Measurements from ENCODE around the gene CDH15.
"Not testable (repeated sequence)": the region's sequence is repeated elsewhere in the genome, so short reads cannot be mapped to it uniquely, and the experiment has no call there.

The CDH15 gene

DNA sequence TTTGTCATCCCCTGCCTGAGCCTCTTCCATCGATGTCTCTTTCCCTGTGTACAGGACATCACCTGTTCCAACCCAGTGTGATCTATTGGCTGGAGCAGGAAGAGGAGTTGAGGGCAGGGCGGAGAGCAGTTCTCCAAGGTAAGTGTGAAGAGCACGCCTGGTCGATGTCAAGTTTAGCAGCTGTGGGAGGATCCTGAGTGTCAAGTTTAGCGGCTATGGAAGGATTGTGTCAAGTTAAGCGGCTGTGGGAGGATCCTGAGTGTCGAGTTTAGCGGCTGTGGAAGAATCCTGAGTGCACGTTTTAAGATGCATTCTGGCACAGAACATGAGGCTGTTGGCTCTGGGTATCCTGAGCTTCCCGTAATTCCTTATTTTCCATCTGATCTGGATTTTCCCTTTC lies 53.1 kb downstream of the CDH15 start:
- DNase-seq (ENCODE audit: low read depth in 2 of 2, low spot score in 1 of 2) = no peak

DNA sequence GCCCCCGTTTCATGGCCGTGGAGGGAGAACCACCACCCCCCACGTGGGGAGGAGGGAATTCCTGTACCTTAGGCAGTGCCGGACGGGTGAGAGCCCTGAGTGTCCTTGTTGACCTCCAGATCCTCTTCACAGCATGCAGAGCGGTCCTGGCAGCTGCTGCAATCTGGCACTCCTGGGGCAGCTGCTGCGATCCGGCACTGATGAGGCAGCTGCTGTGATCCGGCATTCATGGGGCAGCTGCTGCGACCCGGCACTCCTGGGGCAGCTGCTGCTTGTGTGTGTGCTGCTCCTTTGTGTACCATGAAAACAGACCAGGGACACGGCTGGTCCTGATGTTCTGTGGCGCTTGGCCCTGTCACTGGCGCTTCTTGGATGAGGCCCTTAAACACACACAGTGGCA lies 58.7 kb downstream of the CDH15 start:
- DNase-seq (ENCODE audit: low read depth in 2 of 2, low spot score in 1 of 2) = no peak

DNA sequence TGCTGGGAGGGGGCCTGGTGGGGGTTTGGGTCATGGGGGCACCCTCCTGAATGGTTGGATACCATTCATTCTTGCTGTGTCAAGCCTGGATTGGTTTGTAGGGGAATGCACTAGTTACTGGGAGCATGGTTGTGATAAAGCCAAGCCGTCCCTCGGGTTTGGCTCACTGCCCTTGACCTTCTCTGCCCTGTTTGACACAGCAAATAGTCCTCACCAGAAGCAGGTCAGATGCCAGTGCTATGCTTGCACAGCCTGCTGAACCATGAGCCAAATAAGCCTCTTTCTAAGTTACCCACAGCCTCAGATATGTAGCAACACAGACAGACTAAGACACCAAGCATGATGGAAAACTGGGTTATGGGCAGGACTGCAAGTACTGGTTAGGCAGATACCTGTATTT lies 60.6 kb downstream of the CDH15 start:
- no peak for DNase-seq (ENCODE audit: low read depth in 2 of 2, low spot score in 1 of 2)

DNA sequence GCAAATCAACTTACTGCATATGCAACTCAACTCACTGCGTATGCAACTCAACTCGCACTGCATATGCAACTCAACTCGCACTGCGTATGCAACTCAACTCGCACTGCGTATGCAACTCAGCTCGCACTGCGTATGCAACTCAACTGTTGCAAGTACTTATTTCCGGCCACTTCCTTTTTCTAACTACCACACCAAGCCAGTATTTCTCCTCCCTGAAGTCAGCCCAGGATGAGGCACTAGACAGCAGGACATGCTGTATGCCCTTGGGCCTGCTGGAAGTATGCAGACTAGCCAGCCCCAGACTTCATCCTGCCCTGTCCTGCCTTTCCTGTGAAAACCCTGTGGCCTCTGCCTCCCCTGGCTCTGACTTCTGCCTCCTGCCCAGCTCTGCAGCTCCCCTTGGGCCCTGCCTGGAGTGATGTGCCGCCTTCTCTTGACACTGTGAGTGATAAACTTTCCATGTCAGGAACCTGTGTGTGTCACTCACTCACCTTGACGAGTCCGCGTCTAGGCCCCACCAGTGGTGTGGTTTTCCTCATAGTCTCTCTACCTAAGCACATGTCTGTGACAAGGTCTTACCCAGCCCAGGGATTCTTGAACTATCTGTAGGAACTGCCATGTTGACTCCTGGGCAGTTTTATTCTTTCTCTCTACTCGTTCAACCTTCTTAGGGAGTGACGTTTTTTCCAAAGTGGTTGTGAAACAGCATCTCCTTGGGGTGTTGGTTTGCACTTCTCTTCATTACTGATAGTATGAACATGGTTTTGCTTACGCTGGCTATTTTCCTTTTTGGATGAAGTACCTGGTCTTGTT lies 62.3 kb downstream of the CDH15 start:
- DNase-seq (ENCODE audit: low read depth in 2 of 2, low spot score in 1 of 2) = no peak

DNA sequence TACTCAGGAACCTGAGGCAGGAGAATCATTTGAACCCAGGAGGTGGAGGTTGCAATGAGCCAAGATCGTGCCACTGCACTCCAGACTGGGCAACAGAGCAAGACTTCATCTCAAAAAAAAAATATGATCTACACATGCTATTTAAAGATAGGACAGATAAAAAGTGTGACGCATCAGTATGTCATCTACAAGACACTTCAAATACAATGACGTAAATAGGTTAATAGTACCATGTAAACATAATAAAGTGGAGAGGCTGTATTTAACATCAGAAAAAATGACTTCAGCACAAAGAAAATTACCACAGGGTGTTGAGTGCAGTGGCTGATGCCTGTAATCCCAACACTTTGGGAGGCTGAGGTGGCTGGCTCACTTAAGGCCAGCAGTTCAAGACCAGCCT lies 66.2 kb downstream of the CDH15 start:
- DNase-seq (ENCODE audit: low read depth in 2 of 2, low spot score in 1 of 2) = no peak

DNA sequence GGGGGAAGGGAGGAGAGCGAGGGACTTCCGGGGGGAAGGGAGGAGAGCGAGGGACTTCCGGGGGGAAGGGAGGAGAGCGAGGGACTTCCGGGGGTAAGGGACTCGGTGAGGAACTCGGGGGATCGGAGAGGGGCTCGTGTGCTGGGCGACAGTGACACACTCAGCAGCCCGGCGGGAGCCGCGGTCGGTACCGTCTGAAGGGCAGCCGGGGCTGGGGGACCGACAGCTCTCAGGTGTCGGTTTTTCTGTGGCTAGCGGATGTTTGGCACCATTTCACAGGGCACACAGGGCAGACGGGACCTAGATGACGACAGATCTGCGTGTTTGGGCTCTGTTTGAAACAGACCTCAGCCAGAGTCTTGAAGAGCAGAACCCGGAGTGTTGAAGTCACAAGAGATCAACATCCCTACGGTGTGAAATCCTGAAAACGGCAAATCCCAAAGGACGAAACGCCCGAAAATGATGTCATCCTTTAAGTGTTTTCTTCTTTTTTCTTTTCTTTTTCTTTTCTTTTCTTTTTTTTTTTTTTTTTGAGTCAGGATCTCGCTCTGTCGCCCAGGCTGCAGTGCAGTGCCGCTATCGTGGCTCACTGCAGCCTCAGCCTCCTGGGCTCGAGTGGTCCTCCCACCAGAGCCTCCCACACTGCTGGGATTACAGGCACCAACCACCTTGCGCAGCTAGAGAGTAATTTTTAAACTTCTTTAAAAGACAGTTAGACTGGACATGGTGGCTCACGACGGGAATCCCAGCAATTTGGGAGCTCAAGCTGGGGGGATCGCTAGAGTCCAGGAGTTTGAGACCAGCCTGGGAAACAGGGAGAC lies 69.8 kb downstream of the CDH15 start:
- peak; percentile 50 to 66 for DNase-seq (ENCODE audit: low read depth in 2 of 2, low spot score in 1 of 2)

DNA sequence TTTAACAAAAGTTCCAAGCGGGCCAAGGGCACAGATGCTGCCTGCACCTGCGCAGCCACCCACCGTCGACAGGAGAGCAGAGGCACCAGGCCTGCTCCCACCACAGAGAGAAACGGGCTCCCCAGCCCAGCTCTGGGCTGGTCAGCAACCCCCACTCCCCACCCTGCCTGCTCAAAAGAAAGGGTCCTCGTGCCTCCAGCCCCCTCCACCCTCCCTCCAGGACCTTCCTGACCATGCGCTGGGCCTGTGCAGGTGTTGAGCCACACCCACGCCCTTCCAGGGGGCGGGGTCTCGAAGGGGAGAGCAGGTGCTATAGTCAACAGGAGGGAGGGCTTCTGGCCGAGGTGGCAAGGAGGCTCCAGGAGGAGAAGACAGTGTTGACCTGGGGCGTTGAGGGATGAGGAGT lies 71.2 kb downstream of the CDH15 start:
- no peak for DNase-seq (ENCODE audit: low read depth in 2 of 2, low spot score in 1 of 2)

DNA sequence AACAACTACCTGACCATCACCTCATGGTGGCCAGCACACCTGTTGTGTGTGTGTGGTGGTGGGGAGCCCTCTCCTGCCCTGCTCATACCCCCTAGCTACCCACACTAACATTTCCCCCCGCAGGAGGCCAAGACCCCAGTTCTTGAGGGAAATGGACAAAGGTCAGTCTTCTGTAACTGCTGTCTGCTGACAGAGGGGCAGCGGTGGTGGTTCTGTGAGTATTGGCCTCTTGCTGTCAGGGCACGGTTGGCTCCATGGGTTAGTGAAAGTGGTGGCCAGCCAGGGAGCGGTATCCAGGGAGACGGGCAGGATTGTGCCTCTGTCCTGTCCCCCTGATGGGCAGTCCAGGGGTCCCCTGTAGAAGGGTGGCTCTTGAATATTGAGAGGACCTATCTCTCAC lies 72.1 kb downstream of the CDH15 start:
- DNase-seq (ENCODE audit: low read depth in 2 of 2, low spot score in 1 of 2) = no peak

DNA sequence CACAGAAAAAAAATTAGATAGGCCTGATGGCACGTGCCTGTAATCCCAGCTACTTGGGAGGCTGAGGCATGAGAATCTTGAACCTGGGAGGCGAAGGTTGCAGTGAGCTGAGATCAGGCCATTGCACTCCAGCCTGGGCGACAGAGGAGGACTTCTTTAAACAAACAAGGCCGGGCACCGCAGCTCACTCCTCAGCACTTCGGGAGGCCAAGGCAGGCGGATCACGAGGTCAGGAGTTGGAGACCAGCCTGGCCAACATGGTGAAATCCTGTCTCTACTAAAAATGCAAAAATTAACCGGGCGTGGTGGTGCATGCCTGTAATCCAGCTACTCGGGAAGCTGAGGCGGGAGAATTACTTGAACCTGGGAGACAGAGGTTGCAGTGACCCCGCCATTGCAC lies 72.7 kb downstream of the CDH15 start:
- not testable (repeated sequence) for DNase-seq (ENCODE audit: low read depth in 2 of 2, low spot score in 1 of 2)

DNA sequence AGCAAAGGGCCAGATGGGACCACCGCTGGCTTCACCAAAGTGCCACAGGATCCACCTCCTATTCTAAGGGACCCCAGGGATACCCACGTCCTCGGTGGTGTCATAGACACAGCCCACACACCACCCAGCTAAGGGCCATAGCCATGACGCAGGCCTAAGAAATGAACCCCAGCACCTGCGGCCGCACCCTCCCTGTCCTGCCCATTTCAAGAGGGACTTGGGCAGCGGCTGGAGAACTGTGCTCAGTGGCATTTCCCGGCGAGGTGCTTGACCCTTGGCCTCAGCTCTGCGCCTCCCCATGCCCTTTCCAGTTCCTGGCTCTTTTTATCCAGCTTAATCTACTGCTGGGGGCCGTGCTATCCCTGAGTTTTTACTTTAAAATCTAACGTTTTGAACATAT lies 73.2 kb downstream of the CDH15 start:
- DNase-seq (ENCODE audit: low read depth in 2 of 2, low spot score in 1 of 2) = no peak

All from stimulated activated CD8-positive, alpha-beta memory T cell treated with anti-CD3 and anti-CD28 coated beads, Interleukin-4, amount 100 ng/mL, for 4 hours (primary cell).